G401 (cell line): ENCODE data around the gene STMP1. TPM values are rescaled to one million over a fixed set of nuclear protein-coding genes. Genes with fewer than 3 reads are reported as not detected.
A peak's percentile ranks its signal among the peaks of the same experiment; 100 is the strongest.

ENCODE experiments used
- DNase-seq: peaks from one replicate; pipeline ENCODE4 v3.0.0-alpha.2; 2015; ENCODE audit warnings: low spot score
- in situ Hi-C: cut with HindIII; loops from 2 replicates; pipeline ENCODE4 v1.10.0; 2016; ENCODE audit warnings: low sequenced_read_pairs, mixed read lengths
- total RNA-seq: library from RNA; depleted of rRNA; stranded (reverse); fragments of >200 nt; shearing (Covaris generic); gene quantifications from 2 replicates; pipeline ENCODE4 v1.2.3, GENCODE V29; 2014; rRNA removed

Gene STMP1
- total RNA-seq, 1 experiment from 2014 or later: 34.1 TPM

- DNase-seq: no peak
- in situ Hi-C loops: no loop called here
Measured at GRCh38 chr7:135713836-135714470, 51.6 kb downstream of the STMP1 start.

GRCh38 chr7:135714534-135715009 lies 52.3 kb downstream of the STMP1 start:
- in situ Hi-C loops: no loop called here
- DNase-seq: peak; percentile 23

GRCh38 chr7:135715055-135715522 lies 52.8 kb downstream of the STMP1 start:
- in situ Hi-C loops: no loop called here

GRCh38 chr7:135715673-135716072 lies 53.4 kb downstream of the STMP1 start:
- DNase-seq: peak; percentile 14
- in situ Hi-C loops: no loop called here

More at GRCh38 chr7:135715055-135715522, 52.8 kb downstream of the STMP1 start:
- no peak for DNase-seq

GRCh38 chr7:135716677-135717238 lies 54.4 kb downstream of the STMP1 start:
- in situ Hi-C loops: no loop called here

GRCh38 chr7:135717693-135718092 lies 55.4 kb downstream of the STMP1 start:
- DNase-seq: peak; percentile 93
- in situ Hi-C loops: no loop called here

More at GRCh38 chr7:135716677-135717238, 54.4 kb downstream of the STMP1 start:
- peak; percentile 97 for DNase-seq

GRCh38 chr7:135718219-135718618 lies 55.9 kb downstream of the STMP1 start:
- no peak for DNase-seq
- in situ Hi-C loops: no loop called here

GRCh38 chr7:135718794-135719437 lies 56.6 kb downstream of the STMP1 start:
- DNase-seq: no peak
- in situ Hi-C loops: no loop called here

GRCh38 chr7:135719688-135720087 lies 57.4 kb downstream of the STMP1 start:
- no peak for DNase-seq
- in situ Hi-C loops: no loop called here

- in situ Hi-C loops: no loop called here
- no peak for DNase-seq
Measured at GRCh38 chr7:135721198-135721820, 59.0 kb downstream of the STMP1 start.

- DNase-seq: no peak
- in situ Hi-C loops: no loop called here
Measured at GRCh38 chr7:135723411-135723810, 61.1 kb downstream of the STMP1 start.

Other genes with a start within 250 kb of the STMP1 start
- 5.8 and 9.5 TPM in 2 replicates for gene CNOT4, start 152.4 kb upstream of the STMP1 start, total RNA-seq
- gene NUP205, start 104.6 kb upstream of the STMP1 start, total RNA-seq: 47.0 and 88.3 TPM in 2 replicates
- gene SLC13A4, start 65.7 kb downstream of the STMP1 start, total RNA-seq: 0.31 and 1.2 TPM in 2 replicates
- not detected in 2 replicates for gene FAM180A, start 86.3 kb downstream of the STMP1 start, total RNA-seq